Subcutaneous adipose tissue (tissue), 4 donors: ENCODE measurements around the gene TCOF1. TPM values are rescaled to one million over a fixed set of nuclear protein-coding genes. Genes with fewer than 3 reads are reported as not detected.

Source experiments
- CTCF ChIP-seq: fragments of 450-650 bp; IDR thresholded peaks from one replicate; pipeline ENCODE4 v1.5.1; 2016; ENCODE audit warnings: low read depth, mild to moderate bottlenecking, control low read depth, antibody characterized with exemption, moderate library complexity
- total RNA-seq, 4 donors: library from RNA; depleted of rRNA; stranded (reverse); fragments of >200 nt; gene quantifications; one replicate each; pipeline ENCODE4 v1.1.0, GENCODE V29; 2016

The TCOF1 gene
- total RNA-seq, 4 donors from 2014 or later: 18.2 to 29.0 (median 19.9) TPM

GRCh38 chr5:150431048-150431447 is 73.6 kb downstream of the TCOF1 start:
- no peak for TF ChIP-seq CTCF

GRCh38 chr5:150431574-150431973 is 74.1 kb downstream of the TCOF1 start:
- TF ChIP-seq CTCF: no peak

DNA sequence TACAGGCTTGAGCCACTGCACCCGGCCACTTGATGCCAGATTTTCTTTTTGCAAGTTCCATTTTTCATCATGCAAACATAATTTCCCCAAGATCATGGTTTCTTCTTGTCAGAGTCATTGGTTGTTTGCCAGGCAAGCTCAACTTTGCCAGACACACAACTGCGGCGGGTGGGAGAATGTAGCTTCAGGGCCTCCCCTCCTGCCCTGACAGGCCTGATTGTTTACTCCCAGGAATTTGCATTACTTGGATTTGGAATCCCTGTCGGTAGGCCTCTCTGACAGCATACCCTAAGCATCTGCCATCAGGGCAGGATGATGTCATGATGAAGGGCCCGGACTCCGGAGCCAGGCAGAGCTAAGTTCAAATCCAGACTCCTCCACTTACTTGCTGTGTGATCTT is 77.0 kb downstream of the TCOF1 start:
- TF ChIP-seq CTCF: no peak

DNA sequence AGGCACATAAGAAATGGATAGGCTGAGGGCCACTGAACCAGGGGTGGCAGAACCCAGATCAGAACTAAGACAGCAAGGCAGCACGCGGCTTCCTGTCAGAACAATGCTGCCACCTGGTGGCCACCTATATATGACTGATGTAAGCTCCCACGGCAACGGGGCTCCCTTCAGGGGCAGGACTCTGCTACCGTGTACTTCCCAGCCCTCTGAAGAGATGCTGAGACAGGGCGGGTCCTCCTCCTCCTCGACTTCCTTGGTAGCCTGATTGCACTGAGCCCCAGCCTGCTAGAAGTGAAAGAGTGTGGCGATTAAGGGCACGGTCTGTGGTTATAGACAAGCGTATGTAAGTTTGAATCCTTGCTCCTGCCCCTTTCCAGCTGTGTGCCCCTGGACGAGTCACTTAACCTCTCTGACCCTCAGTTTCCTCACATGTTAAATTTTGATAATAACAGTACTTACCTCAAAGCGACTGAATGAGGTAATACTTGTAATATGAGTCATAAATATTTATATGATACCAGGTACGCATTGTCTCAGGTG is 78.7 kb downstream of the TCOF1 start:
- no peak for TF ChIP-seq CTCF

- TF ChIP-seq CTCF: no peak
Measured at GRCh38 chr5:150438873-150439546, 81.5 kb downstream of the TCOF1 start.

- TF ChIP-seq CTCF: no peak
Measured at GRCh38 chr5:150440948-150441812, 83.7 kb downstream of the TCOF1 start.
